GM19099 (cell line): ENCODE measurements around the gene TLN1.

ENCODE experiments used
- POLR2A ChIP-seq: IDR thresholded peaks from 3 replicates; pipeline ENCODE4 v1.6.1; 2011; ENCODE audit warnings: low read depth; ENCODE audit not compliant: insufficient read length; ENCODE audit errors: extremely low read depth

TLN1 gene

GRCh38 chr9:35732185-35732799, at the start of gene TLN1, which contains the start of gene CREB3:
Gene TLN1 (minus strand): TSS chr9:35732195. CDS start chr9:35725694, 6,501 bp downstream.
Gene CREB3 (plus strand): TSS chr9:35732666. CDS start chr9:35732773, 107 bp downstream.
- peak; percentile 83 for TF ChIP-seq POLR2A

- no peak for TF ChIP-seq POLR2A
Observed at GRCh38 chr9:35781066-35781465, 49.1 kb upstream of the TLN1 start.

GRCh38 chr9:35778496-35778895, 46.5 kb upstream of the TLN1 start:
- no peak for TF ChIP-seq POLR2A

DNA sequence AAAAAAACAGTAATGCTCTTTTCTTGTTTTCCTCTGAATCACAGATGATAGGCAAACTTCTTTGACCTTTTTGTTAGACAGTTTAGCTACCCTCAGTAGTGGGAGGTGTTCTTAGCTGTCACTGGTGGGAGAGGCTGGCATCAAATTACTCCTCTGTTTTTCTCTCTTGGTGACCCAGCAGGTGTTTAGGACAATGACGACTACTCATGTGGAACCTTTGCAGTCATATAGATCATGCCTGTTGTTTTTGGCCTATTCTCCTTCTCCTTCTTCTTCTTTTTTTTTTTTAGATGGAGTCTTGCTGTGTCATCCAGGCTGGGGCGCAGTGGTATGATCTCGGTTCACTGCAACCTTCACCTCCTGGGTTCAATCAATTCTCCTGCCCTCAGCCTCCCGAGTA, 44.0 kb upstream of the TLN1 start:
- TF ChIP-seq POLR2A: no peak

GRCh38 chr9:35774907-35775635, 43.1 kb upstream of the TLN1 start:
- no peak for TF ChIP-seq POLR2A

DNA sequence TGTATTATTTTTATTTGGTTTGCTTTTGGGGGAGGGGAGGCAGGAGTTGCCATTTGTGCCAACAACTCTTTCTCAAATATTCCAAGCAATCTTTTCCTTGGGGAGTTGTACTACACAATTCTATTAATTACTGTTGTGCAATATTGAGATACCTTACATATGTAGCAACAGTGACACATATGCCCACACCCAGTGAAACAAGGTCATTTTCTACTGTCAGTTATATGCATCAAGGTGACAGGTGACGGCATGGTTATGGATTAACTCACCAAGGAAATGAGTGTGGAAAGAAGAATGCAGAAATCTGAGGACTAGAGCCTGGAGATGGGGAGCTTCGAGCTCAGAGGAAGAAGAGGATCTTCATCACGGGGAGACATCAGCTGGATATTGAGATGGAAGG, 39.9 kb upstream of the TLN1 start:
- TF ChIP-seq POLR2A: no peak

- TF ChIP-seq POLR2A: no peak
Observed at GRCh38 chr9:35771534-35771933, 39.5 kb upstream of the TLN1 start.

GRCh38 chr9:35771075-35771433, 39.1 kb upstream of the TLN1 start:
- TF ChIP-seq POLR2A: no peak

GRCh38 chr9:35769763-35770162, 37.8 kb upstream of the TLN1 start:
- no peak for TF ChIP-seq POLR2A

DNA sequence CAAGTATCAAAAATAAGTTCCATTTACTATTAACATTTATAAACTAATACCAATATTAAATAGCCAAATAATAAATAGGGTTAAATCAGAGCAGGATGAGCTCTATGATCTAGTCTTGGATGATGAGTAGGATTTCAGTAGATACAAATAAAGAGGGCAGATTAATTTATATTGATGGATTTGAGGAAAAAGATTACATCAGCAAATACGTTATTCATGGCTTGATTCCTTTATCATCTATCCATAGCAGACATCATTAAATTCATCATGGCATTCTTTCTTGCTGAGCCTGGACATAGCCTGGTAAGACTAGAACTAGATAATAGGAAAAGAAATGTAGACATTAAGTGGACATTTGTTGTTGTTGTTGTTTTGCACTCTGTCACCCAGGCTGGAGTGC, 35.5 kb upstream of the TLN1 start:
- no peak for TF ChIP-seq POLR2A

DNA sequence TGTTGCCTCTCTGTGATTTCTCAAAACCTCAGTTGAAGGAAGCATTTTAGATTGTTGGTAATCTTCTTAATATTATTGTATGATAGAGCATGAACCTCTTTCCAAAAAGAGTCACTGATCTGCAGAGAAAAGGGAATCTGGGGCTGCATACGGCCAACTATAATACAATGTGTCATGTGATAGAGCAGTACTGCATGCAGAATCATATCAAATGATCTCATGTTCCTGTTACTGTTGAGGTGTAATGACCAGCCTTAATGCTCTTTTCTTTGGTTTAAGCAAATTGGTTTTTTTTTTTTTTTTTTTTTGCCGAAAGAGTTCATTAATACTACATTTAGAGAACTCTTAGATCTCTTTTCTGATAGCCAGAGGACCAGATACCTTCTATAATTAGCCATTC, 35.0 kb upstream of the TLN1 start:
- TF ChIP-seq POLR2A: no peak

GRCh38 chr9:35763803-35764202, 31.8 kb upstream of the TLN1 start:
- TF ChIP-seq POLR2A: no peak

- no peak for TF ChIP-seq POLR2A
Observed at GRCh38 chr9:35763181-35763580, 31.2 kb upstream of the TLN1 start.

- TF ChIP-seq POLR2A: no peak
Observed at GRCh38 chr9:35760651-35761050, 28.7 kb upstream of the TLN1 start.

GRCh38 chr9:35759795-35760194, 27.8 kb upstream of the TLN1 start:
- no peak for TF ChIP-seq POLR2A

- TF ChIP-seq POLR2A: no peak
Observed at GRCh38 chr9:35758475-35759050, 26.6 kb upstream of the TLN1 start.
